GM19193 (cell line): ENCODE results near the gene CDC14C.

Source experiments
- POLR2A ChIP-seq: IDR thresholded peaks from 4 replicates; pipeline ENCODE4 v1.6.1; 2011; ENCODE audit not compliant: insufficient read depth, insufficient read length; ENCODE audit errors: extremely low read depth

Gene CDC14C

DNA sequence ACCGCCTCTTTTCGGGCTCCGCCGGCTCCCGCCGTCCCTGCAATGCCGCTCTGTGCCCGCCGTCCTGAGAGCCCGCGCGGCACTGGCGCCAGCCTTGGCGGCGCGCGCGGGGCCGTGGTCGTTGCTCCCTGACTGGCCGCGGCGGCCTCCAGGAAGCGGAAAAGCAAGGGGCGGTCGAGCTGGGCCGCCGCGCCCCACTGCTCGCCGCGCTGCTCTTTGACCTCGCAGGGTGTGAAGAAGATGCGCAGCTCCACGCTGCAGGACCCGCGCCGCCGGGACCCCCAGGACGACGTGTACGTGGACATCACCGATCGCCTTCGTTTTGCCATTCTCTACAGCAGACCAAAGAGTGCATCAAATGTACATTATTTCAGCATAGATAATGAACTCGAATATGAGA, at the start of gene CDC14C:
TSS of gene CDC14C (plus strand) at position 115 of the 400 bp plus-strand sequence. CDS start at position 241, 126 bp downstream.
- TF ChIP-seq POLR2A = no peak

GRCh38 chr7:48875045-48875916, 49.1 kb upstream of the CDC14C start:
- TF ChIP-seq POLR2A = no peak

DNA sequence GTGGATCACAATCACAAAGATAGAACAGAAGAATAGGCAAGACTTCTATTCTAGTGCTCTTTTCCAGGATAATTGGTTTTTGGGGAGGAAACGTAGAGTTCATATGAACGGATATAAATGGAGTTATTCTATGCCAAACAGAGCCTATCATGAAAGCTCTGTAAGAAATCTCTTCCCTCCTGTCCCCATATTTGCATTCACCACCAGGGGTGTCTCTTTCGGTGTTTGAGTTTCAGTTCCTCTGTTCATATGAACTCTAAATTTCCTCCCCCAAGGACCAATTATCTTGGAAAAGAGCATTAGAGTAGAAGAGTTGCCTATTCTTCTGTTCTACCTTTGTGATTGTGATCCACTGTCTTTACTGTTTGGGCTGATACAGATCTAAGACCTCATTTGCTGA, 48.3 kb upstream of the CDC14C start:
- TF ChIP-seq POLR2A = no peak

- TF ChIP-seq POLR2A = no peak
These were observed 43.5 kb upstream of the CDC14C start for GRCh38 chr7:48880851-48881250.

GRCh38 chr7:48887500-48887899, 36.8 kb upstream of the CDC14C start:
- no peak for TF ChIP-seq POLR2A

DNA sequence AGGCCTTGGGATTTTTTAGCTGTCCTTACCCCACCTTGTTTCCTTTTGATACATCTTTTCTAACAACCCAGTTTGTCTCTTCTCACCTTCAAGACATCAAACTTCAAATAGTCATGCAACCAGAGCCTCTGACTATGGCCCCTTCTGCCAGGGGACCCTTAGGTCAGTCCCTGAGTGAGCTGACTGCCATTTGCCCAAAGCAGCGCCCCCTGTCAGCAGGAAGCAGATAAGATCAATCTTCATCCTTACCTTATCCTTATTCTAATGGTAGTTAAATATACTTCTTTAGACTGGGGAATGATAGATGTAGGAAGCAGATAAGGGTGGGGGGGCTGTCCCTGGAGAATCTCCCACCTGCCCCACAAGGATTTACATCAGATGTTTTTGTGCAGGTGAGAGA, 29.8 kb upstream of the CDC14C start:
- no peak for TF ChIP-seq POLR2A

DNA sequence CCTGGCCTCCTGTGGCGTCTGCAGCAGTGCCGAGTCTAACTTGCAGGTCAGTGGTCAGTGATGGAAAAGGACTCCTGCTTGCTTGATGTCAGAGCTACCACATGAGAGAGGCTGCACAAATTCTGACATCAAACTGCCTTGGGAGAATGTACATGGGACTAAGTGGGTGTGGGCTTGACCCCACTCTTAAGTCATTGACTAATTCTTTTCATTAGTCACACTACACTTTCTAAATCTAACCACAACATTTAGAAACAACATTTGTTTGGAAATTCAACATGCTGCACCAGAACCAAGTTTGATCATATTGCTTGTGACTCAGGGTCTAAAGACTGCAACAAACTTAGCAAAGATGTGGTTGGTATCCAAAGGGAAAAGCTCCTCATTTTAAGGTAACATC, 24.4 kb upstream of the CDC14C start:
- no peak for TF ChIP-seq POLR2A

- no peak for TF ChIP-seq POLR2A
These were observed 22.4 kb upstream of the CDC14C start for GRCh38 chr7:48901966-48902365.

GRCh38 chr7:48904975-48905374, 19.4 kb upstream of the CDC14C start:
- TF ChIP-seq POLR2A = no peak

DNA sequence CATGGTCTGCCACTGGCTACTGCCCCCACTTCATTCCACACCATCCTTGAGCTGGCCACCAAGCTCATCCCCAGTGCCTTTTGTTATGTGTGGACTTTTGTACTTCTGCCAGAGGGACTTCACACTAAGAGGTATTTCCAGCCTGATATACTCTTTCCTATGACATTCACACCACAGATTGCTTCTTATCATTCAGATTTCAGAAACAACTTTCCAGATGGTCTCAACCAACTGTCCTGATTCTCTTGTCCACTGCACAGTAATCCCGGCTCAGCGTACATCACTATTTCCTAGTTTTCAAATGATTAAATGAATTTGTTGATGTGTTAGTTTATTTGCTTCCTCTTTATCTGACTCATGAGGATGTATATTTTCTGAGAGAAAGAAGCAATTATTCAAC, 7.1 kb downstream of the CDC14C start:
- TF ChIP-seq POLR2A = no peak

DNA sequence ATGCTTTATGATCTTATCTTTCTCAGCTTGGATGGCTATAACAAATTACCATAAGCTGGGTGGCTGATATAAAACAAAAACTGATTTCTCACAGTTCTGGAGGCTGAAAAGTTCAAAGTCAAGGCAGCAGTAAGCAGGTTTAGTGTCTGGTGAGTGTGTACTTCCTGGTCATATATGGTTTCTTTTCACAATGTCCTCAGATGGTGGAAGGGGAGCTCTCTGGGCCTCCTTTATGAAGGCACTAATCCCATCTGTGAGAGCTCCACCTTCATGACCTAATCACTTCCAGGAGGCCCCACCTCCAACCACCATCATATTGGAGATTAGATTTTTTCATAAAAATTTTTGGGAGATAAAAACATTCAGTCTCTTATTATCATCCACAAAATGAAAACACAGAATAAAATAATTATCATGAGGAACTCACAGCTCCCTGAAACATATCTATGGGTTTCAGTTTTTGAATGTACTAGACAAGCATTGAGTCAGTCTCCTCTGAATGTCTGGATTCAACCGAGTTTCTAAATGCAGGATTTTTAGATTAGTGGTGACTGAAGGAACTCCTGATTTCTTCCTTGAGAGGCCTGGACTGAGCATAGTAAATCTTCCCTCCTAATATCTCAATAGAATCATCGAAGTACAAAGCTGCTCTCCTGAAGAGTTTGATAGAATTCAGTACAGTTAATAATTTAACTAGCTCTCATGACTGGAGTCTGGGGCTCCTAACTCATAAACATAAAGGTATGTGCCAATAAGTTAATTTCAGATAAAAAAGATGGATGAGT, 8.0 kb downstream of the CDC14C start:
- no peak for TF ChIP-seq POLR2A

DNA sequence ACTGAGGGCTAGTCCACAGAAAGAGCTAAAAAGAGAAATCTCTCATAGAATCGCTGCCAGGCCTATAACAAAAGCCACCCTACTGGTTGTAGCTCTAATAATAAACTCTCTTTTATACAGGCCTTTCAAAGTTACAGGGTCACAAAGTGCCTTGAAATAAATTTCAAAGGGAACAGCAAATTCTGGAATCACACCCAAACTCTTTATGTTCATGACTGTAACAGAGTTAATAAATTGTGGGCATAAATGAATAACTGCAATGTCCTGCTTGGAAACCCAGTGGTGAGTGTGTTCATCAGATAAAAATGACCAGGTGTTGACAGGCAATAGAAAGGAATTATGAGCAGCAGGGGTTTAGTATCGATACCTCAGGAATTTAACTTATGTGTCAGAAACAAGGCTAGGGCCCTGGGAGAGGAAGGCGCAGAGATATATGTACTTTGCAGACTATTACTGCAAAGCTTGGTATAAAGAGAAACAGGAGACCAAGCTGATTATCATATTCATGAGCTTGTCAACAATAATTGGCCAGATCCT, 9.3 kb downstream of the CDC14C start:
- no peak for TF ChIP-seq POLR2A

DNA sequence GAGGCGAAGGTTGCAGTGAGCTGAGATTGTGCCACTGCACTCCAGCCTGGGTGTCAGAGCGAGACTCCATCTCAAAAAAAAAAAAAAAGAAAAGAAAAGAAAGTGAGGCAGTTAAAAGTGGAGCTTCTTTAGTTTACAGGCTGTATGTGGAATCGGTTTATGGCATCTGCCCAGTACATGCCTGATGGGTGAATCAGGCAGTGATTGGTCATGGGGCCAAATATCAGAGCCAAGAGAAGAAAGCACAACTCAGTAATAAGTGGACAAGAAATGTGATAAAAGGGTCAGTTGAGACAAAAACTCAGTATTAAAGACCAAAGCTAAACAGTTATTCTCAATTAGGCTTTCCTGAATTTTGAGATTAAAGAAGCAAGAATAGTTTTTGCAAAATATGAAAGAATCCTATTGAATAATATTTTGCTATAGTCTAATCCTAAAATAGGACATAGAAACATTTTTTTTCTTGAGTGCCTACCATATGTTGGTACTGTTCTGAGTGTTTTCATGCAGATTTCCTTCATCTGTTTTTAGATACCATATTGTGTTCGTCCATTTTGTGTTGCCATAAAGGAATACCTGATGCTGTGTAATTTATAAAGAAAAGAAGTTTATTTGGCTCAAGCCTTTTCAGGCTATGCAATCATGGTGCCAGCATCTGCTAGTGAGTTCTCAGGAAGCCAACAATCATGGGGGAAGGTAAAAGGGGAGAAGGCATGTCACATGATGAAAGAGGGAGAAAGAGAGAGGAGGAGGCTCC, 14.4 kb downstream of the CDC14C start:
- no peak for TF ChIP-seq POLR2A

- TF ChIP-seq POLR2A = no peak
These were observed 19.1 kb downstream of the CDC14C start for GRCh38 chr7:48943279-48943990.
